Effector CD8-positive, alpha-beta T cell (primary cell): ENCODE results near the gene POLD3.

ENCODE experiments used
- DNase-seq: peaks from one replicate; lab custom pipeline; 2025; lab: John Stamatoyannopoulos, UW

Gene POLD3

GRCh38 chr11:74691755-74692154 is 99.4 kb downstream of the POLD3 start:
- DNase-seq = no peak
